Natural killer cell (primary cell): ENCODE results near the gene PARVB. TPM values are rescaled to one million over a fixed set of nuclear protein-coding genes. Genes with fewer than 3 reads are reported as not detected.

Experiments
- ATAC-seq, 3 donors: fragments of 150-1000 bp in 2 of 3; fragments of 200-7000 bp in 1 of 3; cut with Tn5 transposase; 1 replicate in 1 of 3; 2 replicates in 2 of 3; pipeline ENCODE4 v1.10.0; 2021; ENCODE audit warnings: mild to moderate bottlenecking in 2 of 3, moderate library complexity in 2 of 3
- DNase-seq, 2 donors: peaks; one replicate each; pipeline versions ENCODE4 v3.0.0 to v3.0.0-alpha.2; 2013 to 2021; ENCODE audit warnings: mixed read lengths in 1 of 2
- H3K27ac ChIP-seq: one replicate; pipeline ENCODE4 v1.5.1; 2013; ENCODE audit warnings: mild to moderate bottlenecking, low read length
- H3K27me3 ChIP-seq: one replicate; pipeline ENCODE4 v1.6.1; 2013; ENCODE audit warnings: low read length; ENCODE audit not compliant: control insufficient read depth, insufficient read depth
- H3K36me3 ChIP-seq: one replicate; pipeline ENCODE4 v1.6.1; 2013; ENCODE audit warnings: low read length; ENCODE audit not compliant: control insufficient read depth, insufficient read depth
- H3K4me1 ChIP-seq: one replicate; pipeline ENCODE4 v1.6.1; 2013; ENCODE audit warnings: low read length; ENCODE audit not compliant: control insufficient read depth, insufficient read depth
- H3K4me3 ChIP-seq: one replicate; pipeline ENCODE4 v1.5.1; 2013; ENCODE audit warnings: low read length
- H3K9me3 ChIP-seq: one replicate; pipeline ENCODE4 v1.6.1; 2013; ENCODE audit warnings: low read length; ENCODE audit not compliant: control insufficient read depth, insufficient read depth
- H3K27ac Mint-ChIP-seq, 2 donors: one replicate each; pipeline ENCODE4 v1.8.0; 2022; ENCODE audit warnings: mild to moderate bottlenecking in 2 of 2, mixed read lengths in 2 of 2, moderate library complexity in 1 of 2
- H3K27me3 Mint-ChIP-seq, 2 donors: one replicate each; pipeline ENCODE4 v1.8.0; 2022; ENCODE audit warnings: low read depth in 2 of 2, mixed read lengths in 2 of 2
- H3K36me3 Mint-ChIP-seq: one replicate; pipeline ENCODE4 v1.8.0; 2022; ENCODE audit warnings: mixed read lengths
- H3K4me1 Mint-ChIP-seq, 2 donors: one replicate each; pipeline ENCODE4 v1.8.0; 2022; ENCODE audit warnings: mixed read lengths in 2 of 2
- H3K4me3 Mint-ChIP-seq: one replicate; pipeline ENCODE4 v1.8.0; 2022; ENCODE audit warnings: mild to moderate bottlenecking, moderate library complexity, mixed read lengths
- H3K9me3 Mint-ChIP-seq, 2 donors: one replicate each; pipeline ENCODE4 v1.8.0; 2022; ENCODE audit warnings: mixed read lengths in 2 of 2
- WGBS: methylation state at CpG from one replicate; pipeline ENCODE4 v1.1.7; 2013; ENCODE audit warnings: missing lambda C conversion rate; ENCODE audit not compliant: insufficient coverage; 5-methylcytosine and 5-hydroxymethylcytosine counted together
- intact Hi-C: fragments of 100-400 bp; cut with micrococcal nuclease; formaldehyde crosslinking; loops from one replicate; pipeline ENCODE4 v1.14.2; 2022
- total RNA-seq, 4 donors: library from RNA; stranded (reverse); fragments of 120-200 nt in 1 of 4; gene quantifications; one replicate each; pipeline versions ENCODE4 v1.2.3 to v1.2.4, GENCODE V29; 2013 to 2022
- TF ChIP-seq, protein P1 (sequence below): fragments of 200-600 bp; IDR thresholded peaks from one replicate; pipeline ENCODE4 v1.8.0; 2022; ENCODE audit warnings: antibody characterized with exemption

PARVB gene
- total RNA-seq, 3 donors from 2014 or later (not counting 1 experiment from before 2014, with no cell fraction given) = 2.9 to 12.5 (median 8.1) TPM

DNA sequence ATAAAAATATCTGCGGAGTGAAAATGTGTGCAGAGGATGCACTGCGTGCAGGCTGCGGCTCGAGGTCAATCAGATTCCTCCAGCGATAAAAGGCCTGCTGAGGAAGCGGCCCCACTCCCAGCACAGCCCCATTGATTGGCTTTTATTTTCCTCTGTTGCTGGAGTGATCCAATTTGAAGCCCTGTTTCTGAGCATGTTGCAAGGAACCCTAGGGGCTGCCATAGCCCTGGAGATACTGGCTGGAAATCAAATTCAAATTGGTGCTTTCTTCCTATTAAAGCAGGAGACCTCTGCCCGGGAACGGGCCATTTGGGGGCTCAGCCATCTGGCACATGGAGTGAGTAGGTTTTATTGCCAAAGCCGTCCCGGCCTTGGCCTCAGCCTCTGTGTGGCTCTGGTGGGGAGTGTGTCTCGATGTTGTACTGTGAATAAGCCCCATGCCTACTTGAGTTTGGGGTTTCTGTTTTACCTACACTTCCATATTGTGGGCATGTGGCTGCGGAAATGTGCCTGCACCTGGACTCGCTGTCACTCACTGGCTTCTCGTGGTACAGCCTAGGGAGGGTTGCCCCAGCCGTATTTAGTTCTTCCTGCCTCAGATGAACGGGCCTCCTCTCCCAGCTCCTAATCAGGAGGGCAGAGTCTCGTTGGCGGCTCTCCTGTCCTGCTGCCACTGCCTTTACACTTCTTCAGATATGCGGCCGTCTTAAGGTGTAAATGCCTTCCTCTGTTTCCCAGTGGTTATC lies 25.6 kb downstream of the PARVB start:
- Mint-ChIP-seq H3K36me3 (no peaks in the 10 kb centered on the region), H3K4me3 (no peak overlapping the region), H3K4me1 (peaks cover 4 to 5% of the 10 kb centered on the region in 2 donors), H3K27ac (no peak overlapping the region), H3K27me3 (no peaks in the 10 kb centered on the region), H3K9me3 (no peaks in the 10 kb centered on the region)
- TF ChIP-seq, protein P1, sequence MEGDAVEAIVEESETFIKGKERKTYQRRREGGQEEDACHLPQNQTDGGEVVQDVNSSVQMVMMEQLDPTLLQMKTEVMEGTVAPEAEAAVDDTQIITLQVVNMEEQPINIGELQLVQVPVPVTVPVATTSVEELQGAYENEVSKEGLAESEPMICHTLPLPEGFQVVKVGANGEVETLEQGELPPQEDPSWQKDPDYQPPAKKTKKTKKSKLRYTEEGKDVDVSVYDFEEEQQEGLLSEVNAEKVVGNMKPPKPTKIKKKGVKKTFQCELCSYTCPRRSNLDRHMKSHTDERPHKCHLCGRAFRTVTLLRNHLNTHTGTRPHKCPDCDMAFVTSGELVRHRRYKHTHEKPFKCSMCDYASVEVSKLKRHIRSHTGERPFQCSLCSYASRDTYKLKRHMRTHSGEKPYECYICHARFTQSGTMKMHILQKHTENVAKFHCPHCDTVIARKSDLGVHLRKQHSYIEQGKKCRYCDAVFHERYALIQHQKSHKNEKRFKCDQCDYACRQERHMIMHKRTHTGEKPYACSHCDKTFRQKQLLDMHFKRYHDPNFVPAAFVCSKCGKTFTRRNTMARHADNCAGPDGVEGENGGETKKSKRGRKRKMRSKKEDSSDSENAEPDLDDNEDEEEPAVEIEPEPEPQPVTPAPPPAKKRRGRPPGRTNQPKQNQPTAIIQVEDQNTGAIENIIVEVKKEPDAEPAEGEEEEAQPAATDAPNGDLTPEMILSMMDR = no peak
- Histone ChIP-seq H3K4me3 (no peak overlapping the region), H3K9me3 (no peaks in the 10 kb centered on the region), H3K36me3 (no peaks in the 10 kb centered on the region), H3K27ac (no peak overlapping the region), H3K27me3 (no peaks in the 10 kb centered on the region), H3K4me1 (peaks cover 8% of the 10 kb centered on the region)
- ATAC-seq = no peak
- intact Hi-C loops = no loop called here
- DNase-seq = no peak
- WGBS = 45% methylated on average over 20 of the region's 20 CpGs

DNA sequence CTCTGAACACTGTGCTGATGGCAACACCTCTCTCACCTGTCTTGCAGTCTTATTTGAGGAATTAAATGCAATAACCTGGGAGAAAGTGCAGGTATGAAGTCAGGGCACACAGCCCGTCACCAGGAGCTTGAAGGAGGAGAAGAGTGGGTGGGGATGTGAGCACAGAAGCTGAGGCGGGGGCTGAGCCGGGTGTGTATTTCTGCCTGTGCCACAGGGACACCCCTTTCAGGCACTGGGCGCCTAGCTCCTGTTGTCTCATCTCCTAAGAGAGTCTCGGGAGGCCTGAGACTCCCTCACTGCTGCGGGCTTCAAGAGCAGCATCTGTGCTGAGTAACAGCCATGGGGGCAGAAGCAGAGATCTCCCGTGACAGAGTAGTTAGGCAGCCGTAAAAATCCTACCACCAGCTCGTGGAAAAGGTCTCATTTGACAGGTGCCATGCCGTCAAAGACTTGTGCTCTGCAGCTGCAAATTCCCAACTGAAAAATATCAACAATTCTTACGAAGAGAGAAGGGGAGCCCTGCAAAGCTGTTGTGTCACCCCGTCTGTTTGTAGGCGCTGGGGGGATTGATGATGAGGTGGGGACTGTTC lies 26.8 kb downstream of the PARVB start:
- Mint-ChIP-seq H3K27me3 (no peaks in the 10 kb centered on the region), H3K4me3 (no peak overlapping the region), H3K27ac (no peak overlapping the region), H3K9me3 (no peaks in the 10 kb centered on the region), H3K4me1 (peaks cover 4 to 5% of the 10 kb centered on the region in 2 donors), H3K36me3 (no peaks in the 10 kb centered on the region)
- peaks cover 8% of the 10 kb centered on the region for H3K4me1 ChIP-seq
- no peaks in the 10 kb centered on the region for H3K36me3 ChIP-seq
- H3K27me3 ChIP-seq = no peaks in the 10 kb centered on the region
- H3K27ac ChIP-seq = no peak overlapping the region
- no peaks in the 10 kb centered on the region for H3K9me3 ChIP-seq
- TF ChIP-seq, protein P1 = no peak
- ATAC-seq (no peak), DNase-seq (no peak)
- whole genome bisulfite sequencing = 86% methylated on average over 13 of the region's 13 CpGs
- no peak overlapping the region for H3K4me3 ChIP-seq
- intact Hi-C loops = no loop called here

DNA sequence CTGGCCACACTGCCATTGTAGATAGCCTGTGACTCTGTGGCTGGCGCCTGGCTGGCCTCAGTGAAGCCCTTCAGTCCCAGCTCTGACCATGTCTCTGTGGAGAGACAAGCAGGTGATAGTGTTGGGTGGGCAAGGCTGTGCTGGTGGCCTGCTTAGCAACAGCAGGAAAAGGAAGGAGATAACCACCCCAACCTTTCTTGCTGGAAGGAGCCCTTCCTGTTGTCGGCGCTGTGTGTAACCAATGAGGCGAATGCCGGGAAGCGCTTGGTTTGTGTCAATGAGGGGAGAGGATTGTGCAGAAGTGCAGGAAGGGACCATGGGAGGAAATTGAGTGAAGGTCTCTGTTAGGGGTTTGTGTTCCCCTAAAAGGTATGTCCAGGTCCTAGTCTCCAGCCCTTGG lies 27.3 kb downstream of the PARVB start:
- Mint-ChIP-seq H3K27ac (no peak overlapping the region), H3K9me3 (no peaks in the 10 kb centered on the region), H3K4me3 (no peak overlapping the region), H3K4me1 (peaks cover 4 to 5% of the 10 kb centered on the region in 2 donors), H3K36me3 (no peaks in the 10 kb centered on the region), H3K27me3 (no peaks in the 10 kb centered on the region)
- no peak overlapping the region for H3K4me3 ChIP-seq
- intact Hi-C loops = no loop called here
- no peaks in the 10 kb centered on the region for H3K9me3 ChIP-seq
- peaks cover 8% of the 10 kb centered on the region for H3K4me1 ChIP-seq
- DNase-seq (no peak), ATAC-seq (no peak)
- TF ChIP-seq, protein P1 = no peak
- 74% methylated on average over 6 of the region's 6 CpGs for WGBS
- no peaks in the 10 kb centered on the region for H3K27me3 ChIP-seq
- no peak overlapping the region for H3K27ac ChIP-seq
- no peaks in the 10 kb centered on the region for H3K36me3 ChIP-seq
